Brain pericyte (primary cell): ENCODE results near the gene MTM1.

ENCODE experiments used
- DNase-seq: peaks from one replicate; pipeline ENCODE4 v3.0.0-alpha.2; 2012; ENCODE audit warnings: low read depth, low spot score

Gene MTM1

DNA sequence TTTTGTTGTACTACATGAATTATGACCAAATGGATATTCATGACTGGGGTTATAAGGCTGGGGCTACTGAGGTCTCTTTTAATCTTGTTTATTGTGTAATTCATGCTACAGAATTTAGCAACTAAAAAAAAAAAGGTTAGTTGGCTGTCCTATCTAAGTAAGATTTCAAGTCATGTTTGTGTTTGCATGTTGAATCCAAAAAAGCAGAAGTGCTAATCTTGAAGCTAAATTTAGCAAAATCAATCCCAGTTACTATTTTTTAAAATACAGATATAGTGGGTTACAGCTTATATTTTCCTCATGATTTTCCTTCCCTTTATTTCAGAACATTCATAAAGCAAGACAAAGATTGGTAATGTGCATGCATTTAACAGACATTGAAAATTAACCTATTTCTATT lies 144.2 kb downstream of the MTM1 start:
- DNase-seq: no peak

DNA sequence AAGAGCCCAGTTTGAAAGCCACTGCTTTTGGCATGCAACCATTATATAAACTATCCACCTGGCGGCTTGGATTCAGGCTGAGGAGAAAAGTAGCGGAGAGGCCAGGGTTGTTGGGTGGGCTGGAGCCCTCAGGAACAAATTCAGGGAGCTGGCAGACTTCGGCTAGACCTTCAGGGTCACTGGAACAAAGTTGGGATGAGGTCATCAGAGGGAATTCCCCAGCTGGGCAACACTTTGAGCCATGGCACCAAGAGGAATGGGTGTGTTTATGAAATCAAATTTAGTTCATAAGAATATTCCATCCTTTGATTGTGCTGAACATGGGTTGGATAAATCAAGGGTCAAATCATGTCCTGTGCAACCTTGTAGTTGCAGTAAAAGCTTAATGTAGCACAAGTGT lies 146.8 kb downstream of the MTM1 start:
- DNase-seq: no peak

DNA sequence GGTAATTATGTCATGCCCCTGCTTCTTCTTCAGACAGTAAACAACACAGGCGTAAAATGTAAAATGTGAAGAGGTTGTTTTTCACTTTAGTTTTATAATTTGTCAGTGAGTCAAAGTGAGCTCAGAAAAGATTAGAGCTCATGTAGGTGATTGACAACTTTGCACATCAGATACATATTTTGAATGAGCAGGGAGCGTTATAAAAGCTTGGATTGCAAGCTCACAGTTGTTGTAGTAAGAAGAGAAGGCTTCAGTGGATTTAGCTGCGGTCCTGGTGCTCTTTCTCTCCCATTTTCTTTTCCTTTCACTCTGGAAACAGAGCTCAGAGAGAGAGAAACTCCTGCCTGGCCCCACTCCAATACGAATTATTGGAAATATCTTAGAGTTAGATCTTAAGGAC lies 151.2 kb downstream of the MTM1 start:
- no peak for DNase-seq
